Panc1 (cell line): Measurements from ENCODE around the gene COL6A3. TPM values are rescaled to one million over a fixed set of nuclear protein-coding genes. Genes with fewer than 3 reads are reported as not detected.

ENCODE experiments used
- ATAC-seq: fragments of 200-7000 bp; cut with Tn5 transposase; 2 replicates; pipeline ENCODE4 v1.9.1; 2020; ENCODE audit warnings: mild to moderate bottlenecking, moderate library complexity
- BruUV-seq: library from RNA; stranded (reverse); fragments of 400-500 nt; replicated peaks from 2 replicates; lab custom pipeline; 2021; lab: Mats Ljungman, UMichigan
- CTCF ChIA-PET: fragments of 300-600 bp; sonication (Branson Sonifier 250); formaldehyde crosslinking; loops from one replicate; lab custom pipeline; 2022; ENCODE audit warnings: antibody characterized with exemption; lab: Charles Lee
- POLR2A ChIA-PET: fragments of 300-600 bp; sonication (Branson Sonifier 250); formaldehyde crosslinking; loops from one replicate; lab custom pipeline; 2022; ENCODE audit warnings: antibody characterized with exemption; lab: Charles Lee
- DNase-seq: peaks from one replicate; pipeline ENCODE4 v3.0.0-alpha.2; 2010; ENCODE audit warnings: low read depth, low spot score
- H3K27ac ChIP-seq: 2 replicates; pipeline ENCODE4 v1.5.1; 2011; ENCODE audit warnings: mild to moderate bottlenecking, low read length, inconsistent platforms
- H3K27me3 ChIP-seq: fragments of 200-500 bp; sonication (Bioruptor generic); 2 replicates; pipeline ENCODE4 v1.6.0; 2014; ENCODE audit warnings: low read length, inconsistent platforms; ENCODE audit not compliant: control insufficient read depth, insufficient read depth
- H3K36me3 ChIP-seq: fragments of 200-500 bp; sonication (Bioruptor generic); 2 replicates; pipeline ENCODE4 v1.5.1; 2014; ENCODE audit warnings: inconsistent platforms, mild to moderate bottlenecking, low read length, moderate library complexity; ENCODE audit not compliant: control insufficient read depth, insufficient read depth
- H3K4me1 ChIP-seq: 2 replicates; pipeline ENCODE4 v1.5.1; 2011; ENCODE audit warnings: inconsistent platforms, mild to moderate bottlenecking, low read length, moderate library complexity; ENCODE audit not compliant: control insufficient read depth, insufficient read depth
- H3K4me3 ChIP-seq, 2 experiments: 2 replicates each; pipeline ENCODE4 v1.5.1; 2011 to 2012; ENCODE audit warnings: low read depth in 2 of 2, low read length in 2 of 2, mild to moderate bottlenecking in 2 of 2, inconsistent platforms in 1 of 2, moderate library complexity in 1 of 2
- H3K9me3 ChIP-seq: fragments of 200-500 bp; sonication (Bioruptor generic); 2 replicates; pipeline ENCODE4 v1.5.1; 2014; ENCODE audit warnings: low read depth, mild to moderate bottlenecking, inconsistent platforms, low read length, moderate library complexity; ENCODE audit not compliant: control insufficient read depth, insufficient read depth
- POLR2AphosphoS5 ChIP-seq: IDR thresholded peaks from 2 replicates; pipeline ENCODE4 v1.6.1; 2012; ENCODE audit warnings: mild to moderate bottlenecking, low read depth, low read length, moderate library complexity
- SIN3A ChIP-seq: IDR thresholded peaks from 2 replicates; pipeline ENCODE4 v1.6.1; 2012; ENCODE audit warnings: low read depth, mild to moderate bottlenecking, low read length, moderate library complexity, borderline replicate concordance; ENCODE audit not compliant: insufficient read depth
- TCF7L2 ChIP-seq: IDR thresholded peaks from 2 replicates; pipeline ENCODE4 v1.6.1; 2011; ENCODE audit warnings: mild to moderate bottlenecking, low read depth, low read length, inconsistent platforms
- in situ Hi-C: cut with HindIII; loops from 2 replicates; pipeline ENCODE4 v1.10.0; 2016; ENCODE audit warnings: low sequenced_read_pairs, low pct_unique_long_range_greater_than_20kb
- intact Hi-C: fragments of 100-400 bp; cut with micrococcal nuclease; formaldehyde crosslinking; loops from one replicate; pipeline ENCODE4 v1.10.0; 2022; ENCODE audit not compliant: unreplicated experiment
- total RNA-seq: library from RNA; stranded (reverse); gene quantifications from one replicate; pipeline ENCODE4 v1.2.1, GENCODE V29; 2021; ENCODE audit not compliant: unreplicated experiment
- TF ChIP-seq, protein P1 (sequence below): fragments of 450-650 bp; IDR thresholded peaks from 2 replicates; pipeline ENCODE4 v1.5.1; 2017; ENCODE audit warnings: mild to moderate bottlenecking
- TF ChIP-seq, protein P2 (sequence below), 2 experiments: IDR thresholded peaks; 2 replicates each; pipeline ENCODE4 v1.6.1; 2011 to 2012; ENCODE audit warnings: low read depth in 2 of 2, control low read depth in 1 of 2, low read length in 1 of 2, mild to moderate bottlenecking in 1 of 2, moderate library complexity in 1 of 2; ENCODE audit not compliant: insufficient read depth in 1 of 2

The COL6A3 gene
- total RNA-seq, 1 experiment from 2014 or later = 0.69 TPM

DNA sequence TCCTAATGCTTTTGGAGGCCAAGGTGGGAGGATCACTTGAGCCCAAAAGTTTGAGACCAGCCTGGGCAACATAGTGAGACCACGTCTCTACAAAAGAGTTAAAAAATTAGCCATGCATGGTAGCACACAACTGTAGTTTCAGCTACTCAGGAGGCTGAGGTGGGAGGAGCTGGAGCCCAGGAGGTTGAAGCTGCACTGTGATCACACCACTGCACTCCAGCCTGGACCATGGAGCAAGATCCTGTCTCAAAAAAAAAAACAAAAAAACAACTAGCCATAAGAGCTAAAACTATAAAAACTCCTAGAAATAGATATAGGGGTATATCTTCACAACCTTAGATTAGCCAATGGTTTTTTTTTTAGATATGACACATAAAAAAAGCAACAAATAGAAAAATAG is 16.9 kb upstream of the COL6A3 start:
- CTCF ChIA-PET = no interaction called here
- in situ Hi-C loops (no loop called here), intact Hi-C loops (no loop called here)
- TF ChIP-seq, protein P1, sequence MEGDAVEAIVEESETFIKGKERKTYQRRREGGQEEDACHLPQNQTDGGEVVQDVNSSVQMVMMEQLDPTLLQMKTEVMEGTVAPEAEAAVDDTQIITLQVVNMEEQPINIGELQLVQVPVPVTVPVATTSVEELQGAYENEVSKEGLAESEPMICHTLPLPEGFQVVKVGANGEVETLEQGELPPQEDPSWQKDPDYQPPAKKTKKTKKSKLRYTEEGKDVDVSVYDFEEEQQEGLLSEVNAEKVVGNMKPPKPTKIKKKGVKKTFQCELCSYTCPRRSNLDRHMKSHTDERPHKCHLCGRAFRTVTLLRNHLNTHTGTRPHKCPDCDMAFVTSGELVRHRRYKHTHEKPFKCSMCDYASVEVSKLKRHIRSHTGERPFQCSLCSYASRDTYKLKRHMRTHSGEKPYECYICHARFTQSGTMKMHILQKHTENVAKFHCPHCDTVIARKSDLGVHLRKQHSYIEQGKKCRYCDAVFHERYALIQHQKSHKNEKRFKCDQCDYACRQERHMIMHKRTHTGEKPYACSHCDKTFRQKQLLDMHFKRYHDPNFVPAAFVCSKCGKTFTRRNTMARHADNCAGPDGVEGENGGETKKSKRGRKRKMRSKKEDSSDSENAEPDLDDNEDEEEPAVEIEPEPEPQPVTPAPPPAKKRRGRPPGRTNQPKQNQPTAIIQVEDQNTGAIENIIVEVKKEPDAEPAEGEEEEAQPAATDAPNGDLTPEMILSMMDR = no peak
- no peak for TF ChIP-seq SIN3A
- TF ChIP-seq, protein P2, sequence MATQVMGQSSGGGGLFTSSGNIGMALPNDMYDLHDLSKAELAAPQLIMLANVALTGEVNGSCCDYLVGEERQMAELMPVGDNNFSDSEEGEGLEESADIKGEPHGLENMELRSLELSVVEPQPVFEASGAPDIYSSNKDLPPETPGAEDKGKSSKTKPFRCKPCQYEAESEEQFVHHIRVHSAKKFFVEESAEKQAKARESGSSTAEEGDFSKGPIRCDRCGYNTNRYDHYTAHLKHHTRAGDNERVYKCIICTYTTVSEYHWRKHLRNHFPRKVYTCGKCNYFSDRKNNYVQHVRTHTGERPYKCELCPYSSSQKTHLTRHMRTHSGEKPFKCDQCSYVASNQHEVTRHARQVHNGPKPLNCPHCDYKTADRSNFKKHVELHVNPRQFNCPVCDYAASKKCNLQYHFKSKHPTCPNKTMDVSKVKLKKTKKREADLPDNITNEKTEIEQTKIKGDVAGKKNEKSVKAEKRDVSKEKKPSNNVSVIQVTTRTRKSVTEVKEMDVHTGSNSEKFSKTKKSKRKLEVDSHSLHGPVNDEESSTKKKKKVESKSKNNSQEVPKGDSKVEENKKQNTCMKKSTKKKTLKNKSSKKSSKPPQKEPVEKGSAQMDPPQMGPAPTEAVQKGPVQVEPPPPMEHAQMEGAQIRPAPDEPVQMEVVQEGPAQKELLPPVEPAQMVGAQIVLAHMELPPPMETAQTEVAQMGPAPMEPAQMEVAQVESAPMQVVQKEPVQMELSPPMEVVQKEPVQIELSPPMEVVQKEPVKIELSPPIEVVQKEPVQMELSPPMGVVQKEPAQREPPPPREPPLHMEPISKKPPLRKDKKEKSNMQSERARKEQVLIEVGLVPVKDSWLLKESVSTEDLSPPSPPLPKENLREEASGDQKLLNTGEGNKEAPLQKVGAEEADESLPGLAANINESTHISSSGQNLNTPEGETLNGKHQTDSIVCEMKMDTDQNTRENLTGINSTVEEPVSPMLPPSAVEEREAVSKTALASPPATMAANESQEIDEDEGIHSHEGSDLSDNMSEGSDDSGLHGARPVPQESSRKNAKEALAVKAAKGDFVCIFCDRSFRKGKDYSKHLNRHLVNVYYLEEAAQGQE (IDR thresholded peaks at IDR 0.05; ENCODE audit: insufficient read depth in 1 of 2, low read depth in 2 of 2, low read length in 1 of 2) = no peak
- TF ChIP-seq POLR2AphosphoS5 = no peak
- TF ChIP-seq TCF7L2 = no peak
- Histone ChIP-seq H3K36me3 (no peaks in the 10 kb centered on the region), H3K27me3 (no peaks in the 10 kb centered on the region), H3K4me3 (no peak overlapping the region), H3K4me1 (peaks cover 31% of the 10 kb centered on the region), H3K9me3 (no peaks in the 10 kb centered on the region), H3K27ac (no peak overlapping the region)
- BruUV-seq = no TSS peak
- DNase-seq (no peak), ATAC-seq (no peak)
- POLR2A ChIA-PET = no interaction called here

DNA sequence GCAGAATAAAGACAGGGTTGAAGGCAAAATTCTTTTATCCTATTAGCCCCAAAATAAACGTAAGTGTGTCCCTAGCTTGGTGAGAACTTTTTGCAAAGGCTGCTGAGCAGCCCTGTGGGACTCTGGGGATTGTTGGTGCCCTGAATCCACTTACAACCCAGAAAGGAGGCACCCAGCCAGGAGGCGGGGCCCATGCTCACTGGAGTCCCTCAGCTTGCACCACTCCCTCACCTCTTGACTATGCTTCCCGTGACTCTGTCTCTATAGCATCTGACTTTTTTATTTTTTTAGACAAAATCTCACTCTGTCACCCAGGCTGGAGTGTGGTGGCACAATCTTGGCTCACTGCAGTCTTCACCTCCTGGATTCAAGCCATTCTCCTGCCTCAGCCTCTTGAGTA is 15.8 kb upstream of the COL6A3 start:
- peaks cover 24% of the 10 kb centered on the region for H3K4me1 ChIP-seq
- ATAC-seq (no peak), DNase-seq (no peak)
- H3K9me3 ChIP-seq = no peaks in the 10 kb centered on the region
- TF ChIP-seq SIN3A (no peak), POLR2AphosphoS5 (no peak), TCF7L2 (no peak)
- TF ChIP-seq, protein P2 (IDR thresholded peaks at IDR 0.05; ENCODE audit: insufficient read depth in 1 of 2, low read depth in 2 of 2, low read length in 1 of 2) = no peak
- TF ChIP-seq, protein P1 = no peak
- ChIA-PET CTCF (no interaction called here), POLR2A (interaction anchor here (0.6 kb wide), 1 partner anchor 61 kb away, joined by 3 read pairs; no protein-coding TSS in a partner anchor)
- no peak overlapping the region for H3K4me3 ChIP-seq
- H3K27ac ChIP-seq = no peak overlapping the region
- H3K36me3 ChIP-seq = no peaks in the 10 kb centered on the region
- no TSS peak for BruUV-seq
- H3K27me3 ChIP-seq = no peaks in the 10 kb centered on the region
- intact Hi-C loops (no loop called here), in situ Hi-C loops (no loop called here)
